ENCODE results near the gene FAM117B.

DNA sequence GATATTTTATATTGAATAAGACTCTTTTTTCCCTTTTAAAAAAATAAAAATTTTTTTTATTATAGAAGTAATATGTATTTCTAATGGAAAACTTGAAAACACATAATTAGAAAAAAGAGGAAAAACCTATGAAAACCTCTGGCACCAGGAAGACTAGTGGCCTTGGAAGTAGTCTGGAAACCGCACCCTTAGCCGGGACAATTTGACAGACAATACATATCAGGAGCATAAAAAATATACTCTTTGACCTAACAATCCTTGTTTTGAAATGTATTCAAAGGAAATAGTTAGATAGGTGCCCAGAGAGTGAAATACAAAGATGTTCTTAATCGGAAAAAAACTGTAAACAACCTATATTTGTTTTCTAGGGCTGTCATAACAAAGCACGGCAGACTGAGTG is 34.9 kb upstream of the FAM117B start:
- TF ChIP-seq, protein P1, sequence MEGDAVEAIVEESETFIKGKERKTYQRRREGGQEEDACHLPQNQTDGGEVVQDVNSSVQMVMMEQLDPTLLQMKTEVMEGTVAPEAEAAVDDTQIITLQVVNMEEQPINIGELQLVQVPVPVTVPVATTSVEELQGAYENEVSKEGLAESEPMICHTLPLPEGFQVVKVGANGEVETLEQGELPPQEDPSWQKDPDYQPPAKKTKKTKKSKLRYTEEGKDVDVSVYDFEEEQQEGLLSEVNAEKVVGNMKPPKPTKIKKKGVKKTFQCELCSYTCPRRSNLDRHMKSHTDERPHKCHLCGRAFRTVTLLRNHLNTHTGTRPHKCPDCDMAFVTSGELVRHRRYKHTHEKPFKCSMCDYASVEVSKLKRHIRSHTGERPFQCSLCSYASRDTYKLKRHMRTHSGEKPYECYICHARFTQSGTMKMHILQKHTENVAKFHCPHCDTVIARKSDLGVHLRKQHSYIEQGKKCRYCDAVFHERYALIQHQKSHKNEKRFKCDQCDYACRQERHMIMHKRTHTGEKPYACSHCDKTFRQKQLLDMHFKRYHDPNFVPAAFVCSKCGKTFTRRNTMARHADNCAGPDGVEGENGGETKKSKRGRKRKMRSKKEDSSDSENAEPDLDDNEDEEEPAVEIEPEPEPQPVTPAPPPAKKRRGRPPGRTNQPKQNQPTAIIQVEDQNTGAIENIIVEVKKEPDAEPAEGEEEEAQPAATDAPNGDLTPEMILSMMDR (IDR thresholded peaks at IDR 0.05 in 2 of 3, conservative IDR thresholded peaks at IDR 0.05 in 1 of 3; ENCODE audit: borderline replicate concordance in 1 of 3, insufficient read depth in 1 of 3, low read depth in 2 of 3, low read length in 2 of 3) = no peak
- TF ChIP-seq POLR2AphosphoS5 (IDR thresholded peaks at IDR 0.05; ENCODE audit: low read depth, low read length) = no peak
- no peak for TF ChIP-seq RAD21 (IDR thresholded peaks at IDR 0.05; ENCODE audit: low read depth)
- no peak for TF ChIP-seq POLR2A (IDR thresholded peaks at IDR 0.05; ENCODE audit: borderline replicate concordance, extremely low read depth, insufficient read depth, insufficient read length)
- TF ChIP-seq SRF (IDR thresholded peaks at IDR 0.05; ENCODE audit: low read depth) = no peak
